IMR-90 (cell line): ENCODE results near the gene RMC1. TPM values are rescaled to one million over a fixed set of nuclear protein-coding genes. Genes with fewer than 3 reads are reported as not detected.

Source experiments
- ATAC-seq: fragments of 200-7000 bp; cut with Tn5 transposase; 2 replicates; pipeline ENCODE4 v1.9.1; 2020; ENCODE audit warnings: low read depth, mild to moderate bottlenecking, moderate library complexity
- BruUV-seq: library from RNA; stranded (reverse); fragments of 400-500 nt; replicated peaks from 2 replicates; lab custom pipeline; 2021; lab: Mats Ljungman, UMichigan
- CTCF ChIA-PET: fragments of 300-600 bp; formaldehyde crosslinking; extraction: SDS; loops from one replicate; lab custom pipeline; 2021; ENCODE audit warnings: antibody characterized with exemption; lab: Yijun Ruan, JAX
- POLR2A ChIA-PET: fragments of 300-600 bp; sonication (Branson Sonifier 250); formaldehyde crosslinking; loops from one replicate; lab custom pipeline; 2022; ENCODE audit warnings: antibody characterized with exemption; ENCODE audit not compliant: unreplicated experiment; lab: Charles Lee
- DNase-seq: peaks from one replicate; pipeline ENCODE4 v3.0.0; 2013
- H2AFZ ChIP-seq: replicated peaks from 2 replicates; pipeline ENCODE3; 2013; ENCODE audit warnings: low read length, mild to moderate bottlenecking; ENCODE audit not compliant: poor library complexity
- H2AK5ac ChIP-seq: 2 replicates; pipeline ENCODE4 v1.6.1; 2013; ENCODE audit warnings: low read depth, low read length, inconsistent platforms
- H2AK9ac ChIP-seq: replicated peaks from 2 replicates; pipeline ENCODE3; 2013; ENCODE audit warnings: mild to moderate bottlenecking, low read depth, low read length, moderate library complexity; ENCODE audit not compliant: poor library complexity
- H2BK120ac ChIP-seq: 2 replicates; pipeline ENCODE4 v1.6.1; 2013; ENCODE audit warnings: low read depth, low read length, inconsistent platforms
- H2BK15ac ChIP-seq: 3 replicates; pipeline ENCODE4 v1.6.1; 2013; ENCODE audit warnings: low read depth, low read length, inconsistent platforms
- H2BK20ac ChIP-seq: 2 replicates; pipeline ENCODE4 v1.6.1; 2013; ENCODE audit warnings: low read depth, mild to moderate bottlenecking, inconsistent platforms, low read length, moderate library complexity
- H2BK5ac ChIP-seq: 2 replicates; pipeline ENCODE4 v1.6.1; 2013; ENCODE audit warnings: mild to moderate bottlenecking, low read depth, low read length, inconsistent platforms; ENCODE audit not compliant: poor library complexity, severe bottlenecking
- H3K14ac ChIP-seq: replicated peaks from 2 replicates; pipeline ENCODE4 v1.6.1; 2013; ENCODE audit warnings: low read depth, low read length, inconsistent platforms
- H3K18ac ChIP-seq: 2 replicates; pipeline ENCODE4 v1.6.1; 2013; ENCODE audit warnings: low read depth, low read length, control low read depth
- H3K23ac ChIP-seq: 2 replicates; pipeline ENCODE4 v1.6.1; 2013; ENCODE audit warnings: low read depth, low read length, inconsistent platforms
- H3K27ac ChIP-seq: 2 replicates; pipeline ENCODE4 v1.5.1; 2013; ENCODE audit warnings: mild to moderate bottlenecking, control low read depth, low read length; ENCODE audit not compliant: insufficient read depth
- H3K27me3 ChIP-seq: 2 replicates; pipeline ENCODE4 v1.6.1; 2013; ENCODE audit warnings: low read length; ENCODE audit not compliant: control insufficient read depth, insufficient read depth
- H3K36me3 ChIP-seq: 2 replicates; pipeline ENCODE4 v1.6.1; 2013; ENCODE audit warnings: low read length, mixed read lengths; ENCODE audit not compliant: control insufficient read depth, insufficient read depth
- H3K4ac ChIP-seq: 2 replicates; pipeline ENCODE4 v1.6.1; 2013; ENCODE audit warnings: low read depth, low read length, inconsistent platforms
- H3K4me1 ChIP-seq: 2 replicates; pipeline ENCODE4 v1.6.1; 2013; ENCODE audit warnings: low read length, mixed read lengths; ENCODE audit not compliant: control insufficient read depth, insufficient read depth
- H3K4me2 ChIP-seq: 2 replicates; pipeline ENCODE4 v1.6.1; 2013; ENCODE audit warnings: low read depth, mild to moderate bottlenecking, control low read depth, low read length, moderate library complexity
- H3K4me3 ChIP-seq: 2 replicates; pipeline ENCODE4 v1.5.1; 2013; ENCODE audit warnings: low read depth, mild to moderate bottlenecking, control low read depth, low read length, moderate library complexity; ENCODE audit not compliant: insufficient read depth
- H3K56ac ChIP-seq: 2 replicates; pipeline ENCODE4 v1.6.1; 2013; ENCODE audit warnings: low read length, inconsistent platforms; ENCODE audit not compliant: insufficient read depth; ENCODE audit errors: extremely low read depth
- H3K79me1 ChIP-seq, 2 experiments: 2 replicates each; pipeline ENCODE4 v1.6.1; 2013; ENCODE audit warnings: low read length in 2 of 2, inconsistent platforms in 1 of 2, low read depth in 1 of 2
- H3K9ac ChIP-seq: 2 replicates; pipeline ENCODE4 v1.6.1; 2013; ENCODE audit warnings: low read depth, low read length, control low read depth
- H3K9me1 ChIP-seq: 2 replicates; pipeline ENCODE4 v1.6.1; 2013; ENCODE audit warnings: low read length, inconsistent platforms; ENCODE audit not compliant: insufficient read depth
- H3K9me3 ChIP-seq: 2 replicates; pipeline ENCODE4 v1.6.1; 2013; ENCODE audit warnings: low read length; ENCODE audit not compliant: control insufficient read depth, insufficient read depth
- H4K20me1 ChIP-seq: 2 replicates; pipeline ENCODE4 v1.6.1; 2013; ENCODE audit warnings: low read length, inconsistent platforms; ENCODE audit not compliant: insufficient read depth
- H4K5ac ChIP-seq: 2 replicates; pipeline ENCODE4 v1.6.1; 2013; ENCODE audit warnings: mild to moderate bottlenecking, low read depth, low read length, control low read depth
- H4K8ac ChIP-seq, 2 experiments: 2 replicates each; pipeline ENCODE4 v1.6.1; 2013; ENCODE audit warnings: low read depth in 2 of 2, low read length in 2 of 2, control low read depth in 1 of 2, inconsistent platforms in 1 of 2
- H4K91ac ChIP-seq: 2 replicates; pipeline ENCODE4 v1.6.1; 2013; ENCODE audit warnings: low read depth, low read length, inconsistent platforms; ENCODE audit not compliant: insufficient read depth
- BHLHE40 ChIP-seq: fragments of 150-350 bp; IDR thresholded peaks from 2 replicates; pipeline ENCODE4 v1.6.1; 2016; ENCODE audit warnings: mild to moderate bottlenecking, low read depth, low read length
- CHD1 ChIP-seq: IDR thresholded peaks from 2 replicates; pipeline ENCODE4 v1.6.1; 2012; ENCODE audit warnings: low read depth, low read length, improper control_type of control experiment
- FOS ChIP-seq: fragments of 150-350 bp; IDR thresholded peaks from 2 replicates; pipeline ENCODE4 v1.6.1; 2016; ENCODE audit warnings: low read depth, low read length
- MAZ ChIP-seq: IDR thresholded peaks from 2 replicates; pipeline ENCODE4 v1.6.1; 2012; ENCODE audit warnings: low read depth, mild to moderate bottlenecking, low read length, improper control_type of control experiment, moderate library complexity, borderline replicate concordance
- NFE2L2 ChIP-seq: fragments of 150-350 bp; IDR thresholded peaks from 2 replicates; pipeline ENCODE4 v1.6.1; 2016; ENCODE audit warnings: low read depth, mild to moderate bottlenecking, low read length
- POLR2A ChIP-seq: IDR thresholded peaks from 2 replicates; pipeline ENCODE4 v1.6.1; 2012; ENCODE audit warnings: mild to moderate bottlenecking, low read depth, low read length
- RAD21 ChIP-seq: IDR thresholded peaks from 2 replicates; pipeline ENCODE4 v1.6.1; 2012; ENCODE audit warnings: low read length, improper control_type of control experiment
- RFX5 ChIP-seq: IDR thresholded peaks from 2 replicates; pipeline ENCODE4 v1.8.0; 2012; ENCODE audit warnings: low read depth, mild to moderate bottlenecking, low read length, moderate library complexity
- SMC3 ChIP-seq: fragments of 150-350 bp; IDR thresholded peaks from 2 replicates; pipeline ENCODE4 v1.6.1; 2016; ENCODE audit warnings: low read depth, mild to moderate bottlenecking, antibody characterized with exemption, low read length, moderate library complexity
- WGBS, 2 experiments: methylation state at CpG; one replicate each; pipeline versions ENCODE4 v1.1.5 to v1.1.7; 2013; ENCODE audit warnings: missing lambda C conversion rate in 2 of 2; ENCODE audit not compliant: insufficient read length in 1 of 2; ENCODE audit errors: extremely low coverage in 2 of 2; 5-methylcytosine and 5-hydroxymethylcytosine counted together
- dilution Hi-C: fragments of 300-500 bp; cut with HindIII; formaldehyde crosslinking; loops from one replicate; pipeline ENCODE4 v1.14.3; 2018; ENCODE audit warnings: low sequenced_read_pairs; ENCODE audit not compliant: unreplicated experiment
- in situ Hi-C: fragments of 300-500 bp; cut with MboI; formaldehyde crosslinking; loops from 3 replicates; pipeline ENCODE4 v1.14.3; 2019; ENCODE audit warnings: low sequenced_read_pairs, inconsistent platforms, mixed read lengths
- intact Hi-C: fragments of 100-400 bp; cut with micrococcal nuclease; formaldehyde crosslinking; loops from 2 replicates; pipeline ENCODE4 v1.10.0; 2022
- polyA plus RNA-seq, 3 experiments: library from polyadenylated mRNA; depleted of rRNA; stranded (reverse); fragments of >200 nt; gene quantifications; 2 replicates each; pipeline ENCODE4 v1.2.3, GENCODE V29; 2012; ENCODE audit warnings: low replicate concordance in 1 of 3
- total RNA-seq: library from RNA; depleted of rRNA; stranded (reverse); fragments of >200 nt; gene quantifications from 2 replicates; pipeline ENCODE4 v1.2.3, GENCODE V29; 2012
- TF ChIP-seq, protein P1 (sequence below): fragments of 150-350 bp; IDR thresholded peaks from 2 replicates; pipeline ENCODE4 v1.6.1; 2016; ENCODE audit warnings: low read depth, mild to moderate bottlenecking, low read length, moderate library complexity, borderline replicate concordance

RMC1 gene
- total and polyA plus RNA-seq, 2 of the 4 experiments (the other 2 are of a cell fraction): 14.2 to 18.0 TPM

DNA sequence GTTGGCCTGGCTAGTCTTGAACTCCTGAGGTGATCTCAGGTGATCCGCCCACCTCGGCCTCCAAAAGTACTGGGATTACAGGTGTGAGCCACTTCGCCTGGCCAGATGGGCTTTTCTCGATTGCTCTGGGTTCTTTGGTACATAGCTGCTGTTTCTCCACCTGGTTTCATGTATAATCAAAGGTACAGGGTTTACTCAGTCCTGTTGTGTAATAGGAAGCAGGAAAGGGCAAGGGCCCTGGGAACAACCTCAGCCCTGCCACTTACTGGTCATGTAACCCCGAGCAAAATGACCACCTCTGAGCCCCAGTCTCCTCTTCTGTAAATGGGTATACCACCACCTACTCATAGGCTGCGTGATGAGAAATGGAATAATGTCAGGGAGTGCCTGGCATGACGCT lies 34.0 kb downstream of the RMC1 start:
- Histone ChIP-seq H3K14ac (no peak overlapping the region), H3K18ac (no peak overlapping the region), H3K4me2 (no peak overlapping the region), H3K23ac (no peak overlapping the region), H2AK9ac (no peak overlapping the region), H3K9me1 (peaks cover 7% of the 10 kb centered on the region), H3K79me1 (0 out of 4 replicates have a peak, but pooled peaks cover 0 to 7% of the 10 kb centered on the region in 2 experiments), H2BK5ac (no peak overlapping the region), H3K9me3 (no peaks in the 10 kb centered on the region), H4K8ac (no peak overlapping the region), H3K4me1 (no peaks in the 10 kb centered on the region), H3K4ac (no peak overlapping the region), H2BK15ac (no peak overlapping the region), H3K27me3 (no peaks in the 10 kb centered on the region), H3K4me3 (no peak overlapping the region), H2BK20ac (no peak overlapping the region), H2AK5ac (no peak overlapping the region), H3K36me3 (peaks cover 69% of the 10 kb centered on the region), H3K27ac (no peak overlapping the region), H3K56ac (no peak overlapping the region), H3K9ac (no peak overlapping the region), H2BK120ac (no peak overlapping the region), H4K20me1 (no peaks in the 10 kb centered on the region; the same call in 1 of the 2 replicates), H4K5ac (no peak overlapping the region), H4K91ac (no peak overlapping the region), H2AFZ (no peak overlapping the region)
- WGBS, 2 experiments: no CpG with 5 or more reads among the region's 7 CpGs
- no TSS peak for BruUV-seq
- in situ Hi-C loops (no loop called here), intact Hi-C loops (no loop called here), dilution Hi-C loops (no loop called here)
- TF ChIP-seq CHD1 (no peak), RFX5 (no peak), FOS (no peak), RAD21 (no peak), NFE2L2 (no peak), POLR2A (no peak), MAZ (no peak), BHLHE40 (no peak), SMC3 (no peak)
- TF ChIP-seq, protein P1, sequence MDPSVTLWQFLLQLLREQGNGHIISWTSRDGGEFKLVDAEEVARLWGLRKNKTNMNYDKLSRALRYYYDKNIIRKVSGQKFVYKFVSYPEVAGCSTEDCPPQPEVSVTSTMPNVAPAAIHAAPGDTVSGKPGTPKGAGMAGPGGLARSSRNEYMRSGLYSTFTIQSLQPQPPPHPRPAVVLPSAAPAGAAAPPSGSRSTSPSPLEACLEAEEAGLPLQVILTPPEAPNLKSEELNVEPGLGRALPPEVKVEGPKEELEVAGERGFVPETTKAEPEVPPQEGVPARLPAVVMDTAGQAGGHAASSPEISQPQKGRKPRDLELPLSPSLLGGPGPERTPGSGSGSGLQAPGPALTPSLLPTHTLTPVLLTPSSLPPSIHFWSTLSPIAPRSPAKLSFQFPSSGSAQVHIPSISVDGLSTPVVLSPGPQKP: no peak
- ChIA-PET CTCF (no interaction called here), POLR2A (no interaction called here)
- DNase-seq (no peak), ATAC-seq (no peak)
